Erythroblast (primary cell): ENCODE results near the gene TECRL.

Source experiments
- GATA1 ChIP-seq: IDR thresholded peaks from 2 replicates; pipeline ENCODE4 v1.6.1; 2011; ENCODE audit warnings: low read depth, mild to moderate bottlenecking, control low read depth, low read length, moderate library complexity
- POLR2A ChIP-seq: IDR thresholded peaks from 2 replicates; pipeline ENCODE4 v1.6.1; 2011; ENCODE audit warnings: mild to moderate bottlenecking, low read length

DNA sequence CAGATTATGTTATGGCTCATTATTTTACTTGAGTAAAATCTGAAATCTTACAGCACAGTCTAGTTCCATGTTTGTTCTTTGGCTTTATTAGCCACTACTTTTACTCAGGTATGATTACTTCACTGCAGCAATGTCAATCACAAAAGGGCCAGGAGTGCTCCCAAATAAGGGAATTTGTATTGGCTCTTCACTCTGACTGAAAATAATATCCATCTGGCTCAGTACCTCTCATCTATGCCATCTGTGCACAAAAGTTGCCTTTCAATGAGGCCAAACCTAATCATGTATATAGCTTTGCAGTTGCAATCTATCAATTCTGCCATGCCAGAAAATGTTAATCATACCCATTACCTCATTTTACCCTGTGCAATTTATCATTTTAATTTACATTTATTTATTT lies 161.1 kb downstream of the TECRL start:
- TF ChIP-seq POLR2A: no peak
- no peak for TF ChIP-seq GATA1
